KOPT-K1 (cell line): ENCODE results near the gene TTC7B.

ENCODE experiments used
- H3K27ac ChIP-seq: fragments of 200-600 bp; sonication (generic); 2 replicates; pipeline ENCODE4 v1.5.1; 2016; ENCODE audit warnings: antibody characterized with exemption, mild to moderate bottlenecking, low read depth, low read length; ENCODE audit not compliant: poor library complexity, severe bottlenecking
- H3K36me3 ChIP-seq: fragments of 200-600 bp; sonication (generic); 2 replicates; pipeline ENCODE4 v1.5.1; 2017; ENCODE audit warnings: antibody characterized with exemption, mild to moderate bottlenecking, low read length, moderate library complexity; ENCODE audit not compliant: insufficient read depth
- H3K9me3 ChIP-seq: fragments of 200-600 bp; sonication (generic); 2 replicates; pipeline ENCODE4 v1.5.1; 2017; ENCODE audit warnings: antibody characterized with exemption, low read length, mild to moderate bottlenecking; ENCODE audit not compliant: insufficient read depth, poor library complexity, severe bottlenecking

Gene TTC7B

GRCh38 chr14:90578283-90578985 is 237.8 kb downstream of the TTC7B start:
- no peaks in the 10 kb centered on the region for H3K36me3 ChIP-seq
- H3K9me3 ChIP-seq = no peaks in the 10 kb centered on the region
- no peak overlapping the region for H3K27ac ChIP-seq

GRCh38 chr14:90577661-90578282 is 238.5 kb downstream of the TTC7B start:
- H3K9me3 ChIP-seq = no peaks in the 10 kb centered on the region
- H3K36me3 ChIP-seq = no peaks in the 10 kb centered on the region
- H3K27ac ChIP-seq = no peak overlapping the region

GRCh38 chr14:90576981-90577660 is 239.1 kb downstream of the TTC7B start:
- Histone ChIP-seq H3K36me3 (no peaks in the 10 kb centered on the region), H3K9me3 (no peaks in the 10 kb centered on the region), H3K27ac (no peak overlapping the region)

- H3K27ac ChIP-seq = no peak overlapping the region
- H3K9me3 ChIP-seq = no peaks in the 10 kb centered on the region
- no peaks in the 10 kb centered on the region for H3K36me3 ChIP-seq
These were observed 239.6 kb downstream of the TTC7B start for GRCh38 chr14:90576581-90576980.

- Histone ChIP-seq H3K36me3 (no peaks in the 10 kb centered on the region), H3K9me3 (no peaks in the 10 kb centered on the region)
These were observed 240.4 kb downstream of the TTC7B start for GRCh38 chr14:90575781-90576180.

GRCh38 chr14:90575336-90575735 is 240.9 kb downstream of the TTC7B start:
- no peaks in the 10 kb centered on the region for H3K36me3 ChIP-seq
- no peak overlapping the region for H3K27ac ChIP-seq
- no peaks in the 10 kb centered on the region for H3K9me3 ChIP-seq

More at GRCh38 chr14:90575781-90576180, 240.4 kb downstream of the TTC7B start:
- H3K27ac ChIP-seq = no peak overlapping the region

GRCh38 chr14:90574188-90575131 is 241.8 kb downstream of the TTC7B start:
- H3K27ac ChIP-seq = no peak overlapping the region
- H3K9me3 ChIP-seq = no peaks in the 10 kb centered on the region
- no peaks in the 10 kb centered on the region for H3K36me3 ChIP-seq

- Histone ChIP-seq H3K27ac (no peak overlapping the region), H3K36me3 (no peaks in the 10 kb centered on the region), H3K9me3 (no peaks in the 10 kb centered on the region)
These were observed 242.7 kb downstream of the TTC7B start for GRCh38 chr14:90573385-90574105.

- H3K27ac ChIP-seq = no peak overlapping the region
These were observed 243.6 kb downstream of the TTC7B start for GRCh38 chr14:90572441-90573150.

GRCh38 chr14:90571149-90571947 is 244.9 kb downstream of the TTC7B start:
- H3K9me3 ChIP-seq = no peaks in the 10 kb centered on the region
- no peak overlapping the region for H3K27ac ChIP-seq
- no peaks in the 10 kb centered on the region for H3K36me3 ChIP-seq

More at GRCh38 chr14:90572441-90573150, 243.6 kb downstream of the TTC7B start:
- Histone ChIP-seq H3K36me3 (no peaks in the 10 kb centered on the region), H3K9me3 (no peaks in the 10 kb centered on the region)

GRCh38 chr14:90570461-90570860 is 245.8 kb downstream of the TTC7B start:
- no peak overlapping the region for H3K27ac ChIP-seq
- H3K36me3 ChIP-seq = no peaks in the 10 kb centered on the region
- H3K9me3 ChIP-seq = no peaks in the 10 kb centered on the region

GRCh38 chr14:90569606-90570387 is 246.4 kb downstream of the TTC7B start:
- Histone ChIP-seq H3K27ac (no peak overlapping the region), H3K9me3 (no peaks in the 10 kb centered on the region), H3K36me3 (no peaks in the 10 kb centered on the region)
